ENCODE results near the gene IKZF3.

The IKZF3 gene

GRCh38 chr17:39730095-39730921 is 133.8 kb downstream of the IKZF3 start, which contains the start of gene MIEN1:
MIEN1 (minus strand) TSS chr17:39730532; CDS start chr17:39730495, 37 bp downstream.
- H2BK12ac ChIP-seq (ENCODE audit: low read length) = no peak within 1 kb of the TSS
- H3K4me1 ChIP-seq (ENCODE audit: control insufficient read depth in 2 of 2, insufficient read depth in 1 of 2, low read depth in 1 of 2, low read length in 2 of 2) = peaks cover 0 to 3% of the 10 kb centered on the region in 2 donors
- H3K23ac ChIP-seq (ENCODE audit: low read depth, low read length, poor library complexity) = peak within 1 kb of the TSS; percentile 97
- peak; percentile 87 for DNase-seq (ENCODE audit: low spot score)
- peak within 1 kb of the TSS; percentile 63 to 86 for H3K4me3 ChIP-seq (ENCODE audit: low read length in 2 of 2)
- peak within 1 kb of the TSS; percentile 71 for H3K9ac ChIP-seq (ENCODE audit: low read depth, low read length, poor library complexity)
- H3K27me3 ChIP-seq (ENCODE audit: control insufficient read depth in 3 of 3, insufficient read depth in 3 of 3, low read depth in 1 of 3, low read length in 3 of 3) = peaks cover 0 to under 1% (median 0%) of the 10 kb centered on the region in 3 experiments
- H3K9me3 ChIP-seq (replicated peaks in 1 of 2; ENCODE audit: control insufficient read depth in 2 of 2, insufficient read depth in 1 of 2, low read depth in 1 of 2, low read length in 2 of 2) = no peaks in the 10 kb centered on the region
- no peak within 1 kb of the TSS for H2BK120ac ChIP-seq (ENCODE audit: low read depth, low read length)
- no peak within 1 kb of the TSS for H2BK5ac ChIP-seq (ENCODE audit: low read length)
- H4K8ac ChIP-seq (ENCODE audit: low read depth, low read length) = no peak within 1 kb of the TSS
- H3K27ac ChIP-seq (replicated peaks; ENCODE audit: low read length) = no peak within 1 kb of the TSS
- peak within 1 kb of the TSS; percentile 67 for H2AK5ac ChIP-seq (ENCODE audit: low read depth, low read length)
- peak within 1 kb of the TSS; percentile 98 for H2AFZ ChIP-seq (ENCODE audit: low read length)
- H3K36me3 ChIP-seq (replicated peaks in 1 of 2; ENCODE audit: control insufficient read depth in 2 of 2, insufficient read depth in 2 of 2, low read length in 2 of 2) = peaks cover 25 to 39% of the 10 kb centered on the region in 2 donors
- H3K18ac ChIP-seq (ENCODE audit: low read length) = peak within 1 kb of the TSS; percentile 92
- peak within 1 kb of the TSS; percentile 71 for H2BK15ac ChIP-seq (ENCODE audit: low read length)
- H4K91ac ChIP-seq (ENCODE audit: low read depth, low read length, poor library complexity) = no peak within 1 kb of the TSS
- H3K4me2 ChIP-seq (ENCODE audit: insufficient read depth, low read length, poor library complexity, severe bottlenecking) = peak within 1 kb of the TSS; percentile 78
- WGBS, 2 donors (ENCODE audit: extremely low coverage in 2 of 2, insufficient read length in 2 of 2, insufficient replicate concordance in 1 of 2) = no CpG with 5 or more reads among the region's 65 CpGs
- H3K4ac ChIP-seq (ENCODE audit: low read length) = no peak within 1 kb of the TSS
- no peak within 1 kb of the TSS for H3K14ac ChIP-seq (ENCODE audit: low read length)
- peaks cover 1% of the 10 kb centered on the region for H3K79me1 ChIP-seq (ENCODE audit: low read depth, low read length)

GRCh38 chr17:39729280-39729851 is 134.7 kb downstream of the IKZF3 start:
- Histone ChIP-seq H2BK12ac (ENCODE audit: low read length) (no peak overlapping the region), H3K9me3 (replicated peaks in 1 of 2; ENCODE audit: control insufficient read depth in 2 of 2, insufficient read depth in 1 of 2, low read depth in 1 of 2, low read length in 2 of 2) (no peaks in the 10 kb centered on the region), H4K8ac (ENCODE audit: low read depth, low read length) (no peak overlapping the region), H3K18ac (ENCODE audit: low read length) (no peak overlapping the region), H4K91ac (ENCODE audit: low read depth, low read length, poor library complexity) (no peak overlapping the region), H2BK120ac (ENCODE audit: low read depth, low read length) (no peak overlapping the region), H2BK5ac (ENCODE audit: low read length) (no peak overlapping the region), H3K27ac (replicated peaks; ENCODE audit: low read length) (no peak overlapping the region), H3K4me1 (ENCODE audit: control insufficient read depth in 2 of 2, insufficient read depth in 1 of 2, low read depth in 1 of 2, low read length in 2 of 2) (peaks cover 0 to 3% of the 10 kb centered on the region in 2 donors), H3K9ac (ENCODE audit: low read depth, low read length, poor library complexity) (no peak overlapping the region), H3K4me3 (ENCODE audit: low read length in 2 of 2) (peak overlapping the region in 1 of 2 donors; percentile 63), H3K27me3 (ENCODE audit: control insufficient read depth in 3 of 3, insufficient read depth in 3 of 3, low read depth in 1 of 3, low read length in 3 of 3) (no peaks in the 10 kb centered on the region), H2BK15ac (ENCODE audit: low read length) (no peak overlapping the region), H3K36me3 (replicated peaks in 1 of 2; ENCODE audit: control insufficient read depth in 2 of 2, insufficient read depth in 2 of 2, low read length in 2 of 2) (peaks cover 34 to 49% of the 10 kb centered on the region in 2 donors), H3K79me1 (ENCODE audit: low read depth, low read length) (peaks cover 1% of the 10 kb centered on the region), H2AK5ac (ENCODE audit: low read depth, low read length) (no peak overlapping the region), H2AFZ (ENCODE audit: low read length) (peak overlapping the region; percentile 98), H3K23ac (ENCODE audit: low read depth, low read length, poor library complexity) (no peak overlapping the region), H3K4me2 (ENCODE audit: insufficient read depth, low read length, poor library complexity, severe bottlenecking) (peak overlapping the region; percentile 78), H3K14ac (ENCODE audit: low read length) (no peak overlapping the region), H3K4ac (ENCODE audit: low read length) (no peak overlapping the region)
- no CpG with 5 or more reads among the region's 6 CpGs for WGBS, 2 donors (ENCODE audit: extremely low coverage in 2 of 2, insufficient read length in 2 of 2, insufficient replicate concordance in 1 of 2)
- DNase-seq (ENCODE audit: low spot score) = no peak

- peaks cover 1% of the 10 kb centered on the region for H3K79me1 ChIP-seq (ENCODE audit: low read depth, low read length)
- H2AFZ ChIP-seq (ENCODE audit: low read length) = no peak overlapping the region
- WGBS, 2 donors (ENCODE audit: extremely low coverage in 2 of 2, insufficient read length in 2 of 2, insufficient replicate concordance in 1 of 2) = no CpG with 5 or more reads among the region's 10 CpGs
- no peak overlapping the region for H3K23ac ChIP-seq (ENCODE audit: low read depth, low read length, poor library complexity)
- no peak overlapping the region for H3K4me2 ChIP-seq (ENCODE audit: insufficient read depth, low read length, poor library complexity, severe bottlenecking)
- no peak overlapping the region for H2BK120ac ChIP-seq (ENCODE audit: low read depth, low read length)
- no peak overlapping the region for H4K8ac ChIP-seq (ENCODE audit: low read depth, low read length)
- no peaks in the 10 kb centered on the region for H3K9me3 ChIP-seq (replicated peaks in 1 of 2; ENCODE audit: control insufficient read depth in 2 of 2, insufficient read depth in 1 of 2, low read depth in 1 of 2, low read length in 2 of 2)
- H3K4ac ChIP-seq (ENCODE audit: low read length) = no peak overlapping the region
- H2BK5ac ChIP-seq (ENCODE audit: low read length) = no peak overlapping the region
- peaks cover 0 to 3% of the 10 kb centered on the region in 2 donors for H3K4me1 ChIP-seq (ENCODE audit: control insufficient read depth in 2 of 2, insufficient read depth in 1 of 2, low read depth in 1 of 2, low read length in 2 of 2)
- no peak overlapping the region for H3K14ac ChIP-seq (ENCODE audit: low read length)
- H3K36me3 ChIP-seq (replicated peaks in 1 of 2; ENCODE audit: control insufficient read depth in 2 of 2, insufficient read depth in 2 of 2, low read length in 2 of 2) = peaks cover 40 to 65% of the 10 kb centered on the region in 2 donors
- H2BK15ac ChIP-seq (ENCODE audit: low read length) = no peak overlapping the region
- H4K91ac ChIP-seq (ENCODE audit: low read depth, low read length, poor library complexity) = no peak overlapping the region
- no peak overlapping the region for H3K4me3 ChIP-seq (ENCODE audit: low read length in 2 of 2)
- H3K27ac ChIP-seq (replicated peaks; ENCODE audit: low read length) = no peak overlapping the region
- H2AK5ac ChIP-seq (ENCODE audit: low read depth, low read length) = no peak overlapping the region
- no peaks in the 10 kb centered on the region for H3K27me3 ChIP-seq (ENCODE audit: control insufficient read depth in 3 of 3, insufficient read depth in 3 of 3, low read depth in 1 of 3, low read length in 3 of 3)
- DNase-seq (ENCODE audit: low spot score) = no peak
- H2BK12ac ChIP-seq (ENCODE audit: low read length) = no peak overlapping the region
- H3K18ac ChIP-seq (ENCODE audit: low read length) = no peak overlapping the region
- H3K9ac ChIP-seq (ENCODE audit: low read depth, low read length, poor library complexity) = no peak overlapping the region
These were observed 136.6 kb downstream of the IKZF3 start for GRCh38 chr17:39727556-39727955.

GRCh38 chr17:39726617-39727016 is 137.5 kb downstream of the IKZF3 start:
- H2BK12ac ChIP-seq (ENCODE audit: low read length) = no peak overlapping the region
- H3K9ac ChIP-seq (ENCODE audit: low read depth, low read length, poor library complexity) = peak overlapping the region; percentile 67
- no peak overlapping the region for H3K4ac ChIP-seq (ENCODE audit: low read length)
- no peak overlapping the region for H3K4me3 ChIP-seq (ENCODE audit: low read length in 2 of 2)
- no peak overlapping the region for H4K8ac ChIP-seq (ENCODE audit: low read depth, low read length)
- no peak overlapping the region for H3K18ac ChIP-seq (ENCODE audit: low read length)
- H3K14ac ChIP-seq (ENCODE audit: low read length) = no peak overlapping the region
- no peak overlapping the region for H2AFZ ChIP-seq (ENCODE audit: low read length)
- H4K91ac ChIP-seq (ENCODE audit: low read depth, low read length, poor library complexity) = no peak overlapping the region
- no peak overlapping the region for H3K27ac ChIP-seq (replicated peaks; ENCODE audit: low read length)
- H3K9me3 ChIP-seq (replicated peaks in 1 of 2; ENCODE audit: control insufficient read depth in 2 of 2, insufficient read depth in 1 of 2, low read depth in 1 of 2, low read length in 2 of 2) = no peaks in the 10 kb centered on the region
- peaks cover 0 to 3% of the 10 kb centered on the region in 2 donors for H3K4me1 ChIP-seq (ENCODE audit: control insufficient read depth in 2 of 2, insufficient read depth in 1 of 2, low read depth in 1 of 2, low read length in 2 of 2)
- DNase-seq (ENCODE audit: low spot score) = no peak
- peaks cover 40 to 74% of the 10 kb centered on the region in 2 donors for H3K36me3 ChIP-seq (replicated peaks in 1 of 2; ENCODE audit: control insufficient read depth in 2 of 2, insufficient read depth in 2 of 2, low read length in 2 of 2)
- no CpG with 5 or more reads among the region's 9 CpGs for WGBS, 2 donors (ENCODE audit: extremely low coverage in 2 of 2, insufficient read length in 2 of 2, insufficient replicate concordance in 1 of 2)
- no peaks in the 10 kb centered on the region for H3K27me3 ChIP-seq (ENCODE audit: control insufficient read depth in 3 of 3, insufficient read depth in 3 of 3, low read depth in 1 of 3, low read length in 3 of 3)
- peaks cover 1% of the 10 kb centered on the region for H3K79me1 ChIP-seq (ENCODE audit: low read depth, low read length)
- peak overlapping the region; percentile 87 for H2BK5ac ChIP-seq (ENCODE audit: low read length)
- no peak overlapping the region for H3K4me2 ChIP-seq (ENCODE audit: insufficient read depth, low read length, poor library complexity, severe bottlenecking)
- no peak overlapping the region for H3K23ac ChIP-seq (ENCODE audit: low read depth, low read length, poor library complexity)
- no peak overlapping the region for H2BK15ac ChIP-seq (ENCODE audit: low read length)
- H2AK5ac ChIP-seq (ENCODE audit: low read depth, low read length) = no peak overlapping the region
- no peak overlapping the region for H2BK120ac ChIP-seq (ENCODE audit: low read depth, low read length)
